ENCODE data around the gene TNIK. TPM values are rescaled to one million over a fixed set of nuclear protein-coding genes. Genes with fewer than 3 reads are reported as not detected.

Gene TNIK
- total RNA-seq, 2 experiments from 2014 or later = 36.6 to 39.3 TPM

- DNase-seq = no peak
- ATAC-seq = no peak
- no peak overlapping the region for H3K27ac Mint-ChIP-seq
- H3K4me3 Mint-ChIP-seq = no peak overlapping the region
- peaks cover 34% of the 10 kb centered on the region for H3K36me3 Mint-ChIP-seq
- H3K4me1 Mint-ChIP-seq = peaks cover 27% of the 10 kb centered on the region
- H3K9me3 Mint-ChIP-seq (ENCODE audit: low read depth) = peaks cover under 1% of the 10 kb centered on the region
- H3K27me3 Mint-ChIP-seq = no peaks in the 10 kb centered on the region
- CTCF ChIA-PET = no interaction called here
Measured at GRCh38 chr3:171231361-171231760, 228.8 kb downstream of the TNIK start.

- Mint-ChIP-seq H3K36me3 (peaks cover 39% of the 10 kb centered on the region), H3K9me3 (ENCODE audit: low read depth) (peaks cover 5% of the 10 kb centered on the region), H3K4me3 (no peak overlapping the region), H3K27ac (no peak overlapping the region), H3K27me3 (no peaks in the 10 kb centered on the region), H3K4me1 (peaks cover 30% of the 10 kb centered on the region)
- CTCF ChIA-PET = no interaction called here
- ATAC-seq (no peak), DNase-seq (no peak)
Measured at GRCh38 chr3:171230865-171231264, 229.3 kb downstream of the TNIK start.

- DNase-seq (no peak), ATAC-seq (no peak)
- peaks cover 5% of the 10 kb centered on the region for H3K9me3 Mint-ChIP-seq (ENCODE audit: low read depth)
- H3K4me3 Mint-ChIP-seq = no peak overlapping the region
- CTCF ChIA-PET = no interaction called here
- H3K27ac Mint-ChIP-seq = no peak overlapping the region
- peaks cover 34% of the 10 kb centered on the region for H3K4me1 Mint-ChIP-seq
- H3K36me3 Mint-ChIP-seq = peaks cover 45% of the 10 kb centered on the region
- H3K27me3 Mint-ChIP-seq = no peaks in the 10 kb centered on the region
Measured at GRCh38 chr3:171229173-171229572, 231.0 kb downstream of the TNIK start.

- peaks cover 31% of the 10 kb centered on the region for H3K4me1 Mint-ChIP-seq
- ATAC-seq (no peak), DNase-seq (no peak)
- CTCF ChIA-PET = no interaction called here
- no peak overlapping the region for H3K4me3 Mint-ChIP-seq
- H3K36me3 Mint-ChIP-seq = peaks cover 41% of the 10 kb centered on the region
- H3K27ac Mint-ChIP-seq = no peak overlapping the region
- H3K9me3 Mint-ChIP-seq (ENCODE audit: low read depth) = peaks cover 5% of the 10 kb centered on the region
- H3K27me3 Mint-ChIP-seq = no peaks in the 10 kb centered on the region
Measured at GRCh38 chr3:171228240-171228639, 232.0 kb downstream of the TNIK start.

- ATAC-seq = no peak
- Mint-ChIP-seq H3K4me1 (peaks cover 27% of the 10 kb centered on the region), H3K9me3 (ENCODE audit: low read depth) (peaks cover 5% of the 10 kb centered on the region), H3K27me3 (no peaks in the 10 kb centered on the region), H3K27ac (no peak overlapping the region), H3K36me3 (peaks cover 39% of the 10 kb centered on the region), H3K4me3 (no peak overlapping the region)
- CTCF ChIA-PET = no interaction called here
- no peak for DNase-seq
Measured at GRCh38 chr3:171227828-171228227, 232.4 kb downstream of the TNIK start.

GRCh38 chr3:171227359-171227758 is 232.8 kb downstream of the TNIK start:
- no peak for DNase-seq
- H3K36me3 Mint-ChIP-seq = peaks cover 39% of the 10 kb centered on the region
- CTCF ChIA-PET = no interaction called here

GRCh38 chr3:171226794-171227193 is 233.4 kb downstream of the TNIK start:
- Mint-ChIP-seq H3K27me3 (no peaks in the 10 kb centered on the region), H3K36me3 (peaks cover 39% of the 10 kb centered on the region), H3K27ac (no peak overlapping the region), H3K4me3 (no peak overlapping the region), H3K9me3 (ENCODE audit: low read depth) (peaks cover 5% of the 10 kb centered on the region), H3K4me1 (peaks cover 23% of the 10 kb centered on the region)
- CTCF ChIA-PET = no interaction called here
- ATAC-seq = no peak
- DNase-seq = no peak

More at GRCh38 chr3:171227359-171227758, 232.8 kb downstream of the TNIK start:
- no peak for ATAC-seq
- H3K27me3 Mint-ChIP-seq = no peaks in the 10 kb centered on the region
- no peak overlapping the region for H3K27ac Mint-ChIP-seq
- H3K9me3 Mint-ChIP-seq (ENCODE audit: low read depth) = peaks cover 5% of the 10 kb centered on the region
- H3K4me3 Mint-ChIP-seq = no peak overlapping the region
- peaks cover 23% of the 10 kb centered on the region for H3K4me1 Mint-ChIP-seq

GRCh38 chr3:171225708-171226107 is 234.5 kb downstream of the TNIK start:
- Mint-ChIP-seq H3K27me3 (no peaks in the 10 kb centered on the region), H3K9me3 (ENCODE audit: low read depth) (peaks cover 5% of the 10 kb centered on the region), H3K27ac (no peak overlapping the region), H3K36me3 (peaks cover 39% of the 10 kb centered on the region), H3K4me3 (no peak overlapping the region), H3K4me1 (peaks cover 20% of the 10 kb centered on the region)
- ATAC-seq = peak; percentile 7
- no peak for DNase-seq
- CTCF ChIA-PET = no interaction called here

GRCh38 chr3:171225165-171225564 is 235.0 kb downstream of the TNIK start:
- Mint-ChIP-seq H3K36me3 (peaks cover 37% of the 10 kb centered on the region), H3K4me3 (no peak overlapping the region), H3K27ac (peak overlapping the region; percentile 59)

GRCh38 chr3:171223396-171223795 is 236.8 kb downstream of the TNIK start:
- ATAC-seq = no peak
- Mint-ChIP-seq H3K4me1 (peaks cover 17% of the 10 kb centered on the region), H3K27ac (no peak overlapping the region), H3K4me3 (no peak overlapping the region), H3K27me3 (no peaks in the 10 kb centered on the region), H3K9me3 (ENCODE audit: low read depth) (peaks cover 5% of the 10 kb centered on the region), H3K36me3 (peaks cover 35% of the 10 kb centered on the region)
- CTCF ChIA-PET = interaction anchor here (1.1 kb wide), 1 partner anchor 26 kb away, joined by 3 read pairs; no protein-coding TSS in a partner anchor
- no peak for DNase-seq

More at GRCh38 chr3:171225165-171225564, 235.0 kb downstream of the TNIK start:
- DNase-seq (no peak), ATAC-seq (peak; percentile 88)
- Mint-ChIP-seq H3K4me1 (peaks cover 20% of the 10 kb centered on the region), H3K27me3 (no peaks in the 10 kb centered on the region), H3K9me3 (ENCODE audit: low read depth) (peaks cover 5% of the 10 kb centered on the region)
- CTCF ChIA-PET = no interaction called here

- Mint-ChIP-seq H3K27me3 (no peaks in the 10 kb centered on the region), H3K9me3 (ENCODE audit: low read depth) (peaks cover 5% of the 10 kb centered on the region), H3K4me1 (peaks cover 20% of the 10 kb centered on the region), H3K36me3 (peaks cover 34% of the 10 kb centered on the region), H3K4me3 (no peak overlapping the region), H3K27ac (no peak overlapping the region)
- CTCF ChIA-PET = interaction anchor here (1.1 kb wide), 1 partner anchor 27 kb away, joined by 3 read pairs; no protein-coding TSS in a partner anchor
- ATAC-seq = no peak
- no peak for DNase-seq
Measured at GRCh38 chr3:171222995-171223394, 237.2 kb downstream of the TNIK start.

GRCh38 chr3:171221597-171221996 is 238.6 kb downstream of the TNIK start:
- Mint-ChIP-seq H3K4me1 (peaks cover 23% of the 10 kb centered on the region), H3K9me3 (ENCODE audit: low read depth) (peaks cover 5% of the 10 kb centered on the region), H3K4me3 (no peak overlapping the region), H3K36me3 (peaks cover 27% of the 10 kb centered on the region), H3K27me3 (no peaks in the 10 kb centered on the region), H3K27ac (no peak overlapping the region)
- CTCF ChIA-PET = no interaction called here
- ATAC-seq = no peak
- DNase-seq = no peak

- DNase-seq (no peak), ATAC-seq (no peak)
- Mint-ChIP-seq H3K4me3 (no peak overlapping the region), H3K9me3 (ENCODE audit: low read depth) (peaks cover 2% of the 10 kb centered on the region), H3K36me3 (peaks cover 24% of the 10 kb centered on the region), H3K4me1 (peaks cover 21% of the 10 kb centered on the region), H3K27ac (no peak overlapping the region), H3K27me3 (no peaks in the 10 kb centered on the region)
- CTCF ChIA-PET = no interaction called here
Measured at GRCh38 chr3:171221104-171221503, 239.1 kb downstream of the TNIK start.

- Mint-ChIP-seq H3K27me3 (no peaks in the 10 kb centered on the region), H3K36me3 (peaks cover 7% of the 10 kb centered on the region), H3K4me1 (peaks cover 6% of the 10 kb centered on the region), H3K9me3 (ENCODE audit: low read depth) (no peaks in the 10 kb centered on the region), H3K4me3 (no peak overlapping the region), H3K27ac (no peak overlapping the region)
- CTCF ChIA-PET = no interaction called here
- DNase-seq (no peak), ATAC-seq (no peak)
Measured at GRCh38 chr3:171219258-171219657, 240.9 kb downstream of the TNIK start.

- Mint-ChIP-seq H3K9me3 (ENCODE audit: low read depth) (no peaks in the 10 kb centered on the region), H3K27me3 (no peaks in the 10 kb centered on the region), H3K27ac (no peak overlapping the region), H3K4me3 (no peak overlapping the region), H3K36me3 (peaks cover 6% of the 10 kb centered on the region), H3K4me1 (peaks cover 6% of the 10 kb centered on the region)
- ATAC-seq (peak; percentile 42), DNase-seq (no peak)
- CTCF ChIA-PET = interaction anchor here (1.0 kb wide), 1 partner anchor 55 kb away, joined by 3 read pairs; no protein-coding TSS in a partner anchor
Measured at GRCh38 chr3:171218069-171218468, 242.1 kb downstream of the TNIK start.
